ENCODE data around the gene BCAS3.

BCAS3 gene

GRCh38 chr17:61371606-61372005 is 694.0 kb downstream of the BCAS3 start:
- no peak for DNase-seq (ENCODE audit: low read depth)
- in situ Hi-C loops (cut with HindIII; ENCODE audit: low sequenced_read_pairs) = no loop called here
- H3K4me3 ChIP-seq (ENCODE audit: low read depth, low read length) = no peak overlapping the region
- TF ChIP-seq, protein P1, sequence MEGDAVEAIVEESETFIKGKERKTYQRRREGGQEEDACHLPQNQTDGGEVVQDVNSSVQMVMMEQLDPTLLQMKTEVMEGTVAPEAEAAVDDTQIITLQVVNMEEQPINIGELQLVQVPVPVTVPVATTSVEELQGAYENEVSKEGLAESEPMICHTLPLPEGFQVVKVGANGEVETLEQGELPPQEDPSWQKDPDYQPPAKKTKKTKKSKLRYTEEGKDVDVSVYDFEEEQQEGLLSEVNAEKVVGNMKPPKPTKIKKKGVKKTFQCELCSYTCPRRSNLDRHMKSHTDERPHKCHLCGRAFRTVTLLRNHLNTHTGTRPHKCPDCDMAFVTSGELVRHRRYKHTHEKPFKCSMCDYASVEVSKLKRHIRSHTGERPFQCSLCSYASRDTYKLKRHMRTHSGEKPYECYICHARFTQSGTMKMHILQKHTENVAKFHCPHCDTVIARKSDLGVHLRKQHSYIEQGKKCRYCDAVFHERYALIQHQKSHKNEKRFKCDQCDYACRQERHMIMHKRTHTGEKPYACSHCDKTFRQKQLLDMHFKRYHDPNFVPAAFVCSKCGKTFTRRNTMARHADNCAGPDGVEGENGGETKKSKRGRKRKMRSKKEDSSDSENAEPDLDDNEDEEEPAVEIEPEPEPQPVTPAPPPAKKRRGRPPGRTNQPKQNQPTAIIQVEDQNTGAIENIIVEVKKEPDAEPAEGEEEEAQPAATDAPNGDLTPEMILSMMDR (IDR thresholded peaks at IDR 0.05; ENCODE audit: low read depth, low read length, missing control alignments) = no peak

DNA sequence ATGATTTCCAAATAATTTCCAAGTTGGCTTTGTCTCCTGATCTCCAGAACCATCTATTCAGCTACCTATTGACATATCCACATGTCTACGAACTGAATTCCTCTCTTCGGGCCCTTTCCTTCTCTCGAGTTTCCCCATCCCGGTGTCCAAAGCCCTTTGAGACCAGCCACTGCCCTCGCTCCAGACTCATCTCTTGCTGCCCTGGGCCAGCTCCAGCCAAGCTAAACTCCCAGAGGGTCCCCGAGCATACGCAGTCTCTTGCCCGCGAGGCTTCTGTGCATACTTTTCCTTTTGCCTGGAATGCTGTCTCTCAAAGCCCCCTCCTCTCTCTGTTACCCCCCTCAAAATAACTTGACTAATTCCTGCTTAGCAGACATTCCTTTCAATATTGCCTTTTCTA is 694.8 kb downstream of the BCAS3 start:
- DNase-seq (ENCODE audit: low read depth) = no peak
- TF ChIP-seq, protein P1 (IDR thresholded peaks at IDR 0.05; ENCODE audit: low read depth, low read length, missing control alignments) = no peak
- no peak overlapping the region for H3K4me3 ChIP-seq (ENCODE audit: low read depth, low read length)
- in situ Hi-C loops (cut with HindIII; ENCODE audit: low sequenced_read_pairs) = no loop called here

DNA sequence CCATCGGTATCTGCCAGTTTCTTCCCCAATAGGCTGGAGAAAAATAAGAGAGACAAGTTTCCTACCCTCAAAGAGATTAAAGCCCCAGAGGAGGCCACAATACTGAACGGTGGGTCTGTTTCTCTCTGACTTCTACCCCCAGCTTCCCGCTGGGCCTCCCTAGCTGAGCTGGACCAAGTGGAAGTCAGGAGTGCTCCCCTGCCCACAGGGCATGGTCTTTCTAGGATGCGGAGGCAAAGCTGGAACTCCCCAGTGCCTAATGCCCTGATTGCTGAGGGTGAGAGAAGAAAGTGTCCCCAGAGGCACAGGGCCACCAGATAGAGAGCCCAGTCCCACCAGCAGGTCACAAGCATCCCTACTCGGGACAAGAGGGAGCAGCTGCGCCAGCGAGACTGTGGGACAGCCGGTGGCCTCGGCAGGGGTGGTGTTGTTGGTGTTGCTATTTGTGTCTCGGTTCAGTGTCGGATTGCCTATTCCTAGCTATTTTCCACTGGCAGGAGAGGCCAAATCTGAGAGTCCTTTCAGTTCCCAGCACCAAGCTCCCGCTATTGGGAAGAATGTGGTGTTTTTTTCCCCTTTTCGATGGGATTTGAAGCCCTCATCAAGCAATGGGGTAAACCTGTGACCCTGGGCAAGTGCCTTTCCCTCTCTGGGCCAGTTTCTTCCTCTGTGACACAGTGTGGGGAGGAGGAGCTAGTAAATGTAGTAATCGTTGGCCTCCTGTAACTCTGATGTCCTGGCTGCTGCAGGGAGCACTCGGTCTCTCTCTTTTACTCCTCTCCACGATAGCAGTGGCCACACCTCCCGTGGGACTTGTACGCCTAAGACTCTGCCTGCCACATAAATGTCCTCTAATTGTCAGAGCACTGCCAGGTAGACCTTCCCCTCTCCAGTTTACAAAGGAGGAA is 699.5 kb downstream of the BCAS3 start:
- no peak overlapping the region for H3K4me3 ChIP-seq (ENCODE audit: low read depth, low read length)
- in situ Hi-C loops (cut with HindIII; ENCODE audit: low sequenced_read_pairs) = no loop called here
- TF ChIP-seq, protein P1 (IDR thresholded peaks at IDR 0.05; ENCODE audit: low read depth, low read length, missing control alignments) = no peak
- DNase-seq (ENCODE audit: low read depth) = no peak

DNA sequence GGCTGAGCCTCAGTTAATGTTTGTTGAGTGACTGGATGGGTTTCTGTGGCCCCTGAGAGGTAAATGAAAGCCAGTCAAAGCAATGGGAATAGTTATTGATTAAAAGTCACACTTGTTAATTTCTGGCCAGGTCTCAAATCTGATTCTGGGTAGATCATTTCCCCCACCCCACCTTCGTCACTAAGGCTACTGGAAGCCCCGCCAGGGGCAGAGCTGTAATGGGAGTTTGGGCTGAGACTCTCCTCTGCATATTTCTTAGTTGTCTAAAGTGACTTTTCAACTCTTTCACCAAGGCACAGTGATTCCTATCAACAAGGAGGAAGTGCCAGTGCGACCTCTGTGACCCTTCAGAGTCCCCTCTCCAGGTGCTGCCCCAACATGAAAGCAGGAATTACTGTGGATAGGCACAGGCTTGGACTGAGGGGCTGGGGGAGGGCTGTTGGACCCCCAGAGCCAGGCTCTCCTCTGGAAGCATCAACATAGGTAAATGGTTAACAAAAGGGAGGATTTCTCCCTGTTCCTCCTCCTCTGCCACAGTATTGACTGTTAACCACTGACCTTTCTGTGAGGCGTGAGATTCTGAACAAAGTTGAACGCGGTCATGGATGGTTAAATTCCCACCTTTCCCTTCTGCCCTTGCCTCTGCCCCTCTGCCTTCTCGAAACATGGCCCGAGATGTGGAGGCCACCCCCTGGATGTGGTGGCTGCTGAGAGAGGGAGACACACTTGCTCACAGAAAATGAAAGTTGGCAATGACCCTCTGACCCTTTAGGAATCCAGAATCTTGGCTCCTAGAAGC is 701.2 kb downstream of the BCAS3 start:
- in situ Hi-C loops (cut with HindIII; ENCODE audit: low sequenced_read_pairs) = no loop called here
- H3K4me3 ChIP-seq (ENCODE audit: low read depth, low read length) = no peak overlapping the region
- no peak for DNase-seq (ENCODE audit: low read depth)
- TF ChIP-seq, protein P1 (IDR thresholded peaks at IDR 0.05; ENCODE audit: low read depth, low read length, missing control alignments) = no peak

GRCh38 chr17:61379457-61380216 is 702.0 kb downstream of the BCAS3 start:
- TF ChIP-seq, protein P1 (IDR thresholded peaks at IDR 0.05; ENCODE audit: low read depth, low read length, missing control alignments) = no peak
- no peak overlapping the region for H3K4me3 ChIP-seq (ENCODE audit: low read depth, low read length)
- in situ Hi-C loops (cut with HindIII; ENCODE audit: low sequenced_read_pairs) = no loop called here
- no peak for DNase-seq (ENCODE audit: low read depth)

GRCh38 chr17:61380217-61380835 is 702.7 kb downstream of the BCAS3 start:
- DNase-seq (ENCODE audit: low read depth) = no peak
- H3K4me3 ChIP-seq (ENCODE audit: low read depth, low read length) = no peak overlapping the region
- in situ Hi-C loops (cut with HindIII; ENCODE audit: low sequenced_read_pairs) = no loop called here
- TF ChIP-seq, protein P1 (IDR thresholded peaks at IDR 0.05; ENCODE audit: low read depth, low read length, missing control alignments) = no peak

All from astrocyte of the cerebellum (primary cell).